ENCODE data around the gene BCAR1.
"Not testable (repeated sequence)": the region's sequence is repeated elsewhere in the genome, so short reads cannot be mapped to it uniquely, and the experiment has no call there.

BCAR1 gene

DNA sequence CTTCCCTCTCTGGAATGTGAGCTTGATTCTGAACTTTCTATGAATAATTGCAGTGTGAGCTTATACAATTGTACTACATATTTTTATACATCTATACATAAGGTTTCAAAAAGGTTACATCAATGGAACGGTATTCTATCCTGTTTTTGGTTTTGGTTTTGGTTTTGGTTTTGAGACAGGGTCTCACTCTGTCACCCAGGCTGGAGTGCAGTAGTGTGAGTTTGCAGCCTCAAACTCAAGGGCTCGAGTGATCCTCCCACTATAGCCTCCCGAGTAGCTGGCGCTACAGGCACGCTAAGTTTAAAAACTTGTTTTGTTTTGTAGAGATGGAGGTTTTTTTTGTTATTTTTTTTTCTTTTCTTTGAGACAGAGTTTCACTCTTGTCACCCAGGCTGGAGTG lies 31.6 kb downstream of the BCAR1 start:
- DNase-seq (ENCODE audit: low read depth) = no peak
- TF ChIP-seq, protein P1, sequence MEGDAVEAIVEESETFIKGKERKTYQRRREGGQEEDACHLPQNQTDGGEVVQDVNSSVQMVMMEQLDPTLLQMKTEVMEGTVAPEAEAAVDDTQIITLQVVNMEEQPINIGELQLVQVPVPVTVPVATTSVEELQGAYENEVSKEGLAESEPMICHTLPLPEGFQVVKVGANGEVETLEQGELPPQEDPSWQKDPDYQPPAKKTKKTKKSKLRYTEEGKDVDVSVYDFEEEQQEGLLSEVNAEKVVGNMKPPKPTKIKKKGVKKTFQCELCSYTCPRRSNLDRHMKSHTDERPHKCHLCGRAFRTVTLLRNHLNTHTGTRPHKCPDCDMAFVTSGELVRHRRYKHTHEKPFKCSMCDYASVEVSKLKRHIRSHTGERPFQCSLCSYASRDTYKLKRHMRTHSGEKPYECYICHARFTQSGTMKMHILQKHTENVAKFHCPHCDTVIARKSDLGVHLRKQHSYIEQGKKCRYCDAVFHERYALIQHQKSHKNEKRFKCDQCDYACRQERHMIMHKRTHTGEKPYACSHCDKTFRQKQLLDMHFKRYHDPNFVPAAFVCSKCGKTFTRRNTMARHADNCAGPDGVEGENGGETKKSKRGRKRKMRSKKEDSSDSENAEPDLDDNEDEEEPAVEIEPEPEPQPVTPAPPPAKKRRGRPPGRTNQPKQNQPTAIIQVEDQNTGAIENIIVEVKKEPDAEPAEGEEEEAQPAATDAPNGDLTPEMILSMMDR (IDR thresholded peaks at IDR 0.05; ENCODE audit: insufficient read depth, low read depth, low read length, missing control alignments) = no peak

DNA sequence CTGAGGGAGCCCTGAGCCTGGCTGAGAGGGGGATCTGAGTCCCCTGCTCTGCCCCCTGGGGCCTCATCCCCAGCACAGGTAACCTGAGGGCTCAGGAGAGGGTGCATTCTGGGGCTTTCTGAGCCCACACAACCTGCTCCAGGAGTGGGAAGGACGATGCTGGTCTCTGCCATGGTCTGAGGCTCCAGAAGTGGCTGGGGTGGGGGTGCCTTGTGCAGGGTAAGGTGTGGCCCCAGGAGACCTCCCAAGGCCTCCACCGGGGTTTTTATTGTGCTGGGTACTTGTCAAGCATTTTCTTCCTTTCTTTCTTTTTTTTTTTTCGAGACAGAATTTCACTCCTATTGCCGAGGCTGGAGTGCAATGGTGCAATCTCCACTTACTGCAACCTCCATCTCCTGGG lies 32.3 kb downstream of the BCAR1 start:
- H3K4me3 ChIP-seq (ENCODE audit: low read length) = no peak overlapping the region
- no peak for DNase-seq (ENCODE audit: low read depth)
- TF ChIP-seq, protein P1 (IDR thresholded peaks at IDR 0.05; ENCODE audit: insufficient read depth, low read depth, low read length, missing control alignments) = no peak

More for the DNA sequence above, 31.6 kb downstream of the BCAR1 start:
- no peak overlapping the region for H3K4me3 ChIP-seq (ENCODE audit: low read length)

DNA sequence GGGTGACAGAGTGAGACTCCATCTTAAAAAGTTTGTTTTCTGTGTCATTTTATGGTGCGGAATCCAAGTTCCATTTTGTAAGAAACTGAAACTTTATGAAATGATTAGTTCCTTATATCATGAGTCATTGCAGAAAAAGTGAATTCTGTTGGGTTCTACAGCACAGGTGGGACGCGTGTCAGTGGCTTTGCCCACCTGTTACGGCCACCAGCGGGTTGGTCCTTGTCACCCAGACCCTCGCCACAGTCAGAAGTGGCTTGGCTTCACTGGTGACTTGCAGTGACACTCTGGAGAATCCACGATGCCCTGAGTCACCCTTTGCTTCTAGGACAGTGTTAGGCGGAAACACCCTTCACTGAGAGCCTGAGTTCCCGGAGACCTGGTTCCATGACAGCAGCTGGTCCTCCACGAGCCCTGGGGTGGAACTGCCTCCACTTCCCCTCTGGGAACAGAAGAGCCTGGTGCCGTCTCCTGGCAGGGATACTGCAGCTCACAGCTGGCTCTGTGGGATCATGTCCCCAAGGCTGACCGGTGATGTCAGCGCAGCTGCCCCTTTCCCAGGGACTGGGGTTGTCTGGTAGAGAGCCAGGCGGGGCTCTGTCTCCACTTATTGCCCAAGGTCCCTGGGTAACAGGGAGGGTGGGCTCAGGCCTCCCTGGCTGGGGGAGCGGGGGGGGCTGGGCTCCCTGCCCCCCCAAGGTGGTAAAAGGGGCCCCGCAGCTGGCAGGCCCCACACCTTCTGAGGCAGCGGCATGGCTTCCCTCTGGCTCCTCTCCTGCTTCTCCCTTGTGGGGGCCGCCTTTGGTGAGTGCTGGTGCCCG lies 33.0 kb downstream of the BCAR1 start, which contains the start of gene CTRB1:
CTRB1 (plus strand) TSS at position 733 of the 821 bp plus-strand sequence; CDS start at position 753, 20 bp downstream.
- no peak within 1 kb of the TSS for H3K4me3 ChIP-seq (ENCODE audit: low read length)
- TF ChIP-seq, protein P1 (IDR thresholded peaks at IDR 0.05; ENCODE audit: insufficient read depth, low read depth, low read length, missing control alignments) = no peak
- DNase-seq (ENCODE audit: low read depth) = no peak

DNA sequence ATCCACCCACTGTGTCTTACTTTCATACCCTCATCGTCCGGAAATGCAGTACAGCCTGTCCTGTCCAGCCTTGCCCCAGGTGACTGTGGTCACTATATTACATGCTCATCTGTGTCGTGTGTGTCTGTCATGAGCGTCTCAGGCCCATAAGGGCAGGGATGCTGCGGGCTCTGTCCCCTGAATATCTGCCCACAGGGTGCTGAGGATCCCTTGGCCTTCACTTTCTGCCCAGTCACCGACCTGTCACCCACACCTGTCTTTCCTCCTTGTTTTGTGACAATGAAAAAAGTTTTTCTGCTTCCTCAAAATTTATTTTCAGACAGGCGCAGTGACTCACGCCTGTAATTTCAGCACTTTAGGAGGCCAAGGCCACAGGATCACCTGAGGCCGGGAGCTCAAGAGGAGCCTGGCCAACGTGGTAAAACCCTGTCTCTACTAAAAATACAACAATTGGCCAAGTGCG lies 34.0 kb downstream of the BCAR1 start:
- no peak for DNase-seq (ENCODE audit: low read depth)
- TF ChIP-seq, protein P1 (IDR thresholded peaks at IDR 0.05; ENCODE audit: insufficient read depth, low read depth, low read length, missing control alignments) = no peak
- H3K4me3 ChIP-seq (ENCODE audit: low read length) = no peak overlapping the region

DNA sequence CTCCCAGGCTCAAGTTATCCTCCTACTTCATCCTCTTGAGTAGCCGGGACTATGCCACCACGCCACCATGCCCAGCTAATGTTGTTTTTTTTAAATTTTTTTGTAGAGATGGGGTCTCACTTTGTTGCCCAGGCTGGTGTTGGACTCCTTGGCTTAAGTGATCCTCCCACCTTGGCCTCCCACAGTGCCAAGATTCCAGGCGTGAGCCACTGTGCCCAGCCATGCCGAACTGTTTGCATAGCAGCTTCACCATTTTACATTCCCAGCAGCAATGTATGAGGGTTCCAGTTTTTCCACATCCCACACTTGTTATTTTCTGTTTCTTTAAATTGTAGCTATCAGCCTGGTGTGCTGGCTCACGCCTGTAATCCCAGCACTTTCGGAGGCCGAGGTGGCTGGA lies 34.8 kb downstream of the BCAR1 start:
- H3K4me3 ChIP-seq (ENCODE audit: low read length) = no peak overlapping the region
- TF ChIP-seq, protein P1 (IDR thresholded peaks at IDR 0.05; ENCODE audit: insufficient read depth, low read depth, low read length, missing control alignments) = no peak
- no peak for DNase-seq (ENCODE audit: low read depth)

DNA sequence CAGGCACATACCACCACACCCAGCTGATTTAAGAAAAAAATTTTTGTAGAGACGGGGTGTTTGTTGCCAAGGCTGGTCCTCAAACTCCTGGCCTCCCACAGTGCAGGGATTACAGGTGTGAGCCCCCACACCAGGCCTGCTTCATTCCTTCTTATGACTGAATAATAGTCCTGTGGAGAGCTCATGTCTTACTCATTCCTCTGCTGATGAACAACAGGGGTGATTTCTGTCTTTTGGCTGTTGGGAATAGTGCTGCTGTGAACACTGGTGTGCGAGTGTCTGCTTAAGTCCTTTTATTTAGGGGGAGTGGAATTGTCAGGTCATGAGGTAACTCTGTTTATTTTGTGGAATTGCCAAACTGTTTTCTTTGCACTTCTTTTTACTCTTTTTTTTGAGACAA lies 35.3 kb downstream of the BCAR1 start:
- H3K4me3 ChIP-seq (ENCODE audit: low read length) = no peak overlapping the region
- TF ChIP-seq, protein P1 (IDR thresholded peaks at IDR 0.05; ENCODE audit: insufficient read depth, low read depth, low read length, missing control alignments) = no peak
- DNase-seq (ENCODE audit: low read depth) = no peak

DNA sequence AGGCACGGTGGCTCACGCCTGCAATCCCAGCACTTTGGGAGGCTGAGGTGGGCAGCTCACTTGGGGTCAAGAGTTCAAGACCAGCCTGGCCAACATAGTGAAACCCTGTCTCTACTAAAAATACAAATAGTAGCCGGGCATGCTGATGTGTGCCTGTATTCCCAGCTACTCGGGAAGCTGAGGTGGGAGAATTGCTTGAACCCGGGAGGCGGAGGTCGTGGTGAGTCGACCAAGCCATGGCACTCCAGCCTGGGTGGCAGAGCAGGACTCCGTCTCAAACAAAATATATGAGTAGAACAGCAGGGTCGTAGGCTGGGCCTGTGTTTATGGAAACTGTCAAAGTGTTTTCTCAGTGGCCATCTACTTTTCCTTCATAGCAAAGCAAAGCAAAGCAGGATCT lies 40.1 kb downstream of the BCAR1 start:
- H3K4me3 ChIP-seq (ENCODE audit: low read length); DNase-seq (ENCODE audit: low read depth): not testable (repeated sequence)

All from epithelial cell of esophagus (primary cell).